Mesenchymal stem cell (in vitro differentiated cells and primary cell): ENCODE measurements around the gene UFD1.

ENCODE experiments used
- DNase-seq: peaks from one replicate; pipeline ENCODE4 v3.0.0-alpha.2; 2013
- H2AFZ ChIP-seq: one replicate; pipeline ENCODE4 v1.6.1; 2013; ENCODE audit warnings: low read depth, mild to moderate bottlenecking, control low read depth, inconsistent platforms, low read length, moderate library complexity
- H2AK5ac ChIP-seq: 2 replicates; pipeline ENCODE4 v1.6.1; 2013; ENCODE audit warnings: low read length, moderate library complexity, mild to moderate bottlenecking, inconsistent platforms; ENCODE audit not compliant: severe bottlenecking
- H2BK120ac ChIP-seq: one replicate; pipeline ENCODE4 v1.6.1; 2013; ENCODE audit warnings: low read depth, mild to moderate bottlenecking, inconsistent platforms, low read length, moderate library complexity
- H2BK12ac ChIP-seq, 2 experiments: one replicate each; pipeline ENCODE4 v1.6.1; 2013; ENCODE audit warnings: inconsistent platforms in 2 of 2, low read length in 2 of 2, mild to moderate bottlenecking in 2 of 2, moderate library complexity in 2 of 2, control low read depth in 1 of 2
- H2BK15ac ChIP-seq: one replicate; pipeline ENCODE4 v1.6.1; 2013; ENCODE audit warnings: mild to moderate bottlenecking, low read depth, inconsistent platforms; ENCODE audit not compliant: poor library complexity, severe bottlenecking
- H2BK5ac ChIP-seq: 2 replicates; pipeline ENCODE4 v1.6.1; 2013; ENCODE audit warnings: low read depth, mild to moderate bottlenecking, low read length, control low read depth, inconsistent platforms; ENCODE audit not compliant: poor library complexity, severe bottlenecking
- H3K14ac ChIP-seq, 2 experiments: one replicate each; pipeline ENCODE4 v1.6.1; 2013; ENCODE audit warnings: inconsistent platforms in 2 of 2, low read length in 2 of 2, control low read depth in 1 of 2, mild to moderate bottlenecking in 1 of 2, moderate library complexity in 1 of 2
- H3K18ac ChIP-seq, 2 experiments: one replicate each; pipeline ENCODE4 v1.6.1; 2013; ENCODE audit warnings: inconsistent platforms in 2 of 2, low read length in 2 of 2, control low read depth in 1 of 2, low read depth in 1 of 2, mild to moderate bottlenecking in 1 of 2
- H3K23ac ChIP-seq, 2 experiments: one replicate each; pipeline ENCODE4 v1.6.1; 2013; ENCODE audit warnings: inconsistent platforms in 2 of 2, low read length in 2 of 2, mild to moderate bottlenecking in 2 of 2, moderate library complexity in 2 of 2, control low read depth in 1 of 2
- H3K27ac ChIP-seq: 2 replicates; pipeline ENCODE4 v1.5.1; 2013; ENCODE audit warnings: mild to moderate bottlenecking, moderate library complexity, low read length, control low read depth, inconsistent platforms; ENCODE audit not compliant: poor library complexity, severe bottlenecking
- H3K27me3 ChIP-seq, 2 experiments: 2 replicates each; pipeline versions ENCODE4 v1.6.1 to v1.7.0; 2013; ENCODE audit warnings: low read length in 2 of 2, mild to moderate bottlenecking in 2 of 2, moderate library complexity in 2 of 2, control low read depth in 1 of 2, inconsistent platforms in 1 of 2; ENCODE audit not compliant: control insufficient read depth in 1 of 2, insufficient read depth in 1 of 2
- H3K36me3 ChIP-seq, 2 experiments: 2 replicates each; pipeline versions ENCODE4 v1.6.1 to v1.7.0; 2013; ENCODE audit warnings: low read length in 2 of 2, control low read depth in 1 of 2, inconsistent platforms in 1 of 2, low read depth in 1 of 2, mild to moderate bottlenecking in 1 of 2; ENCODE audit not compliant: insufficient read depth in 2 of 2, control insufficient read depth in 1 of 2
- H3K4ac ChIP-seq, 2 experiments: one replicate each; pipeline ENCODE4 v1.6.1; 2013; ENCODE audit warnings: inconsistent platforms in 2 of 2, low read length in 2 of 2, mild to moderate bottlenecking in 2 of 2, moderate library complexity in 2 of 2, control low read depth in 1 of 2, low read depth in 1 of 2
- H3K4me1 ChIP-seq: 2 replicates; pipeline ENCODE4 v1.6.1; 2013; ENCODE audit warnings: low read depth, low read length, control low read depth; ENCODE audit not compliant: control insufficient read depth, insufficient read depth
- H3K4me2 ChIP-seq: 2 replicates; pipeline ENCODE4 v1.6.1; 2013; ENCODE audit warnings: low read length, mild to moderate bottlenecking, inconsistent platforms; ENCODE audit not compliant: poor library complexity, severe bottlenecking
- H3K4me3 ChIP-seq, 2 experiments: 2 replicates each; pipeline versions ENCODE4 v1.5.1 to v1.7.0; 2013; ENCODE audit warnings: low read length in 2 of 2, mild to moderate bottlenecking in 2 of 2, control low read depth in 1 of 2, low read depth in 1 of 2; ENCODE audit not compliant: insufficient read depth in 1 of 2
- H3K79me1 ChIP-seq: replicated peaks from 2 replicates; pipeline ENCODE4 v1.6.1; 2013; ENCODE audit warnings: mild to moderate bottlenecking, control low read depth, low read length, inconsistent platforms; ENCODE audit not compliant: poor library complexity, severe bottlenecking
- H3K9ac ChIP-seq: 2 replicates; pipeline ENCODE4 v1.7.0; 2013; ENCODE audit warnings: mild to moderate bottlenecking, low read length, moderate library complexity
- H3K9me3 ChIP-seq: 2 replicates; pipeline ENCODE4 v1.7.0; 2013; ENCODE audit warnings: mild to moderate bottlenecking, low read length; ENCODE audit not compliant: control insufficient read depth
- H4K8ac ChIP-seq: one replicate; pipeline ENCODE4 v1.6.1; 2013; ENCODE audit warnings: inconsistent platforms, mild to moderate bottlenecking, low read length, moderate library complexity
- H4K91ac ChIP-seq: one replicate; pipeline ENCODE4 v1.6.1; 2013; ENCODE audit warnings: mild to moderate bottlenecking, low read length, inconsistent platforms
- WGBS: methylation state at CpG from one replicate; pipeline ENCODE4 v1.1.7; 2013; ENCODE audit warnings: mixed read lengths; 5-methylcytosine and 5-hydroxymethylcytosine counted together

The UFD1 gene

DNA sequence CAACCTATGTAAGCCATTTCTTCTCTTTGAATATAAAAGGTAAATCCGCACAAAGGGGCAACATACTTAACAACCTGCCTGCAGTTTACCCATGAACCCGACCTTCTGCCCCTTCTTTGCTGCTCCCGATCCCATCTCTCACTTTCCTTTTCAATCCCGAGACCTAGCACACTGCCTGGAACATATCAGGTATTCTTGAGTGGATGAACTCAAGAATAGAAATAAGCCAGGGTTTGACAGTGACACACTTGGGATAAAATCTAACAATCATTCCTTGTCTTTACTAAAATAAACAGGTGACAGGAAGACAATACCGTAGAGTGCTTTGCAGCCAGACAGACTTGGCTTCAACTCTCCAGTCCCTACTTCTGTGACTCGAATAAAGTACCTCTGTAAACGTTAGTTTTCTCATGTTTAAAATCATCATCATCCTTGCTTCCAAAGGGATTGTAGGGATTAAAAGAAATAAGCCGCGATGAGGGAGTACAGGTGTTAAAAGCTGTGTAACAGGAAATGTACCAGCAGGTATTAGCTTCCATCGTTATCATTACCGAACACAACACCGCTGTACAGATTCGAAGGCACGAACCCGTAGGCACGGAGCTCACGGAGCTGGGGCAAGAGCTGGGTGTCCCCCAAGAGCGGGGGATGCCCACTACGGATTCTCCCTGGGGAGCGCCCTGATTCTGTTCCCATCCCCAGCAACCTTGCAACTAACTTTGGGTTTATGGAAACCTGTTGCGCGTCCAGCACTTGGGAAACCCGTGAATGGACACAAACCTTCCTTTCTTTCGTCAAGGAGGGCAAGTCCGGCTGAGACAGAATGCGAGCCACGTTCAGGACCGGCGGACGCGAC, 720 bp downstream of the UFD1 start:
- no peaks in the 10 kb centered on the region for H3K9me3 ChIP-seq
- peaks cover 15% of the 10 kb centered on the region for H3K79me1 ChIP-seq
- WGBS, result 2% methylated on average over 28 of the region's 31 CpGs
- H3K4me1 ChIP-seq, result peaks cover 4% of the 10 kb centered on the region
- no peak overlapping the region for H3K23ac ChIP-seq
- no peak overlapping the region for H2BK12ac ChIP-seq
- H2BK5ac ChIP-seq, result no peak overlapping the region
- peak overlapping the region in 1 of 2 experiments; percentile 63 for H3K14ac ChIP-seq
- H3K4me3 ChIP-seq, result peak overlapping the region; percentile 76 to 98
- H3K4me2 ChIP-seq, result peak overlapping the region; percentile 61
- H4K8ac ChIP-seq, result no peak overlapping the region
- no peaks in the 10 kb centered on the region for H3K27me3 ChIP-seq
- H2BK120ac ChIP-seq, result peak overlapping the region; percentile 76
- peaks cover 16 to 24% of the 10 kb centered on the region in 2 experiments for H3K36me3 ChIP-seq
- peak; percentile 25 for DNase-seq
- H4K91ac ChIP-seq, result no peak overlapping the region
- no peak overlapping the region for H2AK5ac ChIP-seq
- H3K4ac ChIP-seq, result peak overlapping the region in 1 of 2 experiments; percentile 5
- H2BK15ac ChIP-seq, result peak overlapping the region; percentile 78
- H3K18ac ChIP-seq, result peak overlapping the region in 1 of 2 experiments; percentile 44
- H2AFZ ChIP-seq, result peak overlapping the region; percentile 86
- H3K9ac ChIP-seq, result peak overlapping the region; percentile 97
- peak overlapping the region; percentile 11 for H3K27ac ChIP-seq

GRCh38 chr22:19477321-19478044, 1.5 kb downstream of the UFD1 start:
- peak overlapping the region; percentile 97 for H3K9ac ChIP-seq
- no peak overlapping the region for H2BK120ac ChIP-seq
- H2BK15ac ChIP-seq, result no peak overlapping the region
- no peak overlapping the region for H2AFZ ChIP-seq
- H3K18ac ChIP-seq, result no peak overlapping the region
- peak overlapping the region in 1 of 2 experiments; percentile 98 for H3K4me3 ChIP-seq
- no peak overlapping the region for H3K27ac ChIP-seq
- H3K36me3 ChIP-seq, result peaks cover 22 to 32% of the 10 kb centered on the region in 2 experiments
- no peak overlapping the region for H2AK5ac ChIP-seq
- no peak overlapping the region for H3K14ac ChIP-seq
- H3K27me3 ChIP-seq, result no peaks in the 10 kb centered on the region
- H2BK12ac ChIP-seq, result no peak overlapping the region
- peaks cover 22% of the 10 kb centered on the region for H3K79me1 ChIP-seq
- no peak overlapping the region for H4K8ac ChIP-seq
- H3K4ac ChIP-seq, result no peak overlapping the region
- H4K91ac ChIP-seq, result no peak overlapping the region
- no peaks in the 10 kb centered on the region for H3K9me3 ChIP-seq
- 53% methylated on average over 3 of the region's 5 CpGs for WGBS
- H3K4me2 ChIP-seq, result peak overlapping the region; percentile 61
- no peak overlapping the region for H2BK5ac ChIP-seq
- H3K4me1 ChIP-seq, result peaks cover 4% of the 10 kb centered on the region
- no peak for DNase-seq
- H3K23ac ChIP-seq, result no peak overlapping the region

DNA sequence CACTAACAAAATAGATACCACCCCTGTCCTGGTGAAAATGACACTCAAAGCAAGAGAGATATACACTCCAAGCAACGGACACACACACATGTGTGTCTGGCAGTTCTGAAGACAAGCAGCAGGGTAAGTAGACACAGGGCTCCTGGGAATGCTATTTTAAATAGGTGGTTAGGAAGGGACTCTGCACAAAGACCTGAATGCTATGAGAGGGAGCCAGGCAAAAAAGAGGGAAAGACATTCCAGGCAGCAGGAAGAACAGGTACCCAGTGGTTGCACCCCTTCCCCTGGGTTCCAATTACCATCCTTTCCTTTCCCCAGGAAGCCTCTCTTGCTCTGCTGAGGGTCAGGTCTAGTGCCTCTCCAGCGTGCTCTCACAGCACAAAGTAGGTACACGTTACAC, 3.0 kb downstream of the UFD1 start:
- Histone ChIP-seq H3K9me3 (no peaks in the 10 kb centered on the region), H2BK5ac (no peak overlapping the region), H3K4me1 (peaks cover 4% of the 10 kb centered on the region), H2BK15ac (no peak overlapping the region), H3K36me3 (peaks cover 35 to 47% of the 10 kb centered on the region in 2 experiments), H3K27me3 (no peaks in the 10 kb centered on the region), H3K14ac (no peak overlapping the region), H2AFZ (no peak overlapping the region), H3K23ac (peak overlapping the region; percentile 16 to 97), H3K18ac (no peak overlapping the region), H3K9ac (peak overlapping the region; percentile 13), H3K4me2 (no peak overlapping the region), H3K79me1 (peaks cover 33% of the 10 kb centered on the region), H3K4me3 (no peak overlapping the region), H2BK12ac (no peak overlapping the region), H3K4ac (no peak overlapping the region), H4K8ac (no peak overlapping the region), H2BK120ac (no peak overlapping the region), H3K27ac (no peak overlapping the region), H4K91ac (no peak overlapping the region), H2AK5ac (no peak overlapping the region)
- no peak for DNase-seq
- 100% methylated on average over 2 of the region's 3 CpGs for WGBS

- no peak overlapping the region for H4K8ac ChIP-seq
- H2BK15ac ChIP-seq, result no peak overlapping the region
- no peak overlapping the region for H3K9ac ChIP-seq
- no peak overlapping the region for H2BK5ac ChIP-seq
- peaks cover 60 to 71% of the 10 kb centered on the region in 2 experiments for H3K36me3 ChIP-seq
- H4K91ac ChIP-seq, result no peak overlapping the region
- H3K9me3 ChIP-seq, result no peaks in the 10 kb centered on the region
- H3K4me1 ChIP-seq, result no peaks in the 10 kb centered on the region
- DNase-seq, result no peak
- no peak overlapping the region for H3K18ac ChIP-seq
- H2AK5ac ChIP-seq, result no peak overlapping the region
- H3K4me3 ChIP-seq, result no peak overlapping the region
- H3K27ac ChIP-seq, result no peak overlapping the region
- no peak overlapping the region for H2AFZ ChIP-seq
- H3K23ac ChIP-seq, result no peak overlapping the region
- no peak overlapping the region for H2BK12ac ChIP-seq
- H2BK120ac ChIP-seq, result no peak overlapping the region
- peaks cover 50% of the 10 kb centered on the region for H3K79me1 ChIP-seq
- no peak overlapping the region for H3K4ac ChIP-seq
- 98% methylated on average over 2 of the region's 3 CpGs for WGBS
- no peaks in the 10 kb centered on the region for H3K27me3 ChIP-seq
- H3K14ac ChIP-seq, result no peak overlapping the region
- H3K4me2 ChIP-seq, result no peak overlapping the region
Measured at GRCh38 chr22:19473578-19473977, 5.4 kb downstream of the UFD1 start.
